Measurements from ENCODE around the gene RPA1.
"Not testable (repeated sequence)": the region's sequence is repeated elsewhere in the genome, so short reads cannot be mapped to it uniquely, and the experiment has no call there.

The RPA1 gene

GRCh38 chr17:1880851-1881630 lies 51.2 kb downstream of the RPA1 start:
- no peak for DNase-seq

DNA sequence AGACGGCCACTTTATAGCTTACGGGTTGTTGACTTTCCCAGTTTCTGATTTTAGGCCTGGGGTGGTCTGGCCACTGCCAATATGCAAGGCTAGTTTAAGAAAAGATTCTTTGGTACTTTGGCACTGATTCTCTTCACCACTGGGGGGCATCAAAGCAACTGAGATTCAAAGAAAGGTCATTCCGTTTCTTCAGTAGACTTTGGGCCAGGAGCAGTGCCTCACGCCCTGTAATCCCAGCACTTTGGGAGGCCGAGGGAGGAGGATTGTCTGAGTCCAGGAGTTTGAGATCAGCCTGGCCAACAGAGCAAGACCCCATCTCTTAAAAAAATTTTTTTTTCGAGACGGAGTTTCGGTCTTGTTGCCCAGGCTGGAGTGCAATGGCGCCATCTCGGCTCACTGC lies 53.0 kb downstream of the RPA1 start:
- DNase-seq, result no peak

- no peak for DNase-seq
Measured at GRCh38 chr17:1883536-1883935, 53.7 kb downstream of the RPA1 start.

- no peak for DNase-seq
Measured at GRCh38 chr17:1888741-1889140, 58.9 kb downstream of the RPA1 start.

GRCh38 chr17:1890758-1891450 lies 61.1 kb downstream of the RPA1 start:
- peak; percentile 45 for DNase-seq

DNA sequence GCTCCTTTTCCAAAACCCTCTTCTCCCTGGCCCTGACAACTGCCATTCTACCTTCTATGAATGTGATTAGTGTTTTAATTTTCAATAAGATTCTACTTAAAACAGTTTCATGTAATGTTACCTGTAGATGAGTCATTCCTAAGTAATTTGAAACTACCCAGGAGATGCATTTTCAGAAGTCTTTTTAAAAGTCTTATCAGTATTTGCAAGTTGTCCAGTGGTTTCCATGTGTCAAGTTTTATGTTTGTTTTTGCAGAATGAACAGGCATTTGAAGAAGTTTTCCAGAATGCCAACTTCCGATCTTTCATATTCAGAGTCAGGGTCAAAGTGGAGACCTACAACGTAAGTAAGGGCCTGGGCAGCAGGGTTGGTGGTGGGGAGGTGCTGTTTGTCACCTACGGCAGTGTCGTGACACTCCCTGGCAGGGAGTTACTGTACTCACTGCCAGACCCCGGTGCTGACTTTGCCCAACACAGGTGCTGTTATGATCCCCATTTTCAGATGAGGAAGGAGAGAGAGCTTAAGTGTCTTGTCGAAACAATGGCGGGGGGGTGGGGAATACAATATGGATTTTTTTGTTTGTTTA lies 65.0 kb downstream of the RPA1 start:
- no peak for DNase-seq

DNA sequence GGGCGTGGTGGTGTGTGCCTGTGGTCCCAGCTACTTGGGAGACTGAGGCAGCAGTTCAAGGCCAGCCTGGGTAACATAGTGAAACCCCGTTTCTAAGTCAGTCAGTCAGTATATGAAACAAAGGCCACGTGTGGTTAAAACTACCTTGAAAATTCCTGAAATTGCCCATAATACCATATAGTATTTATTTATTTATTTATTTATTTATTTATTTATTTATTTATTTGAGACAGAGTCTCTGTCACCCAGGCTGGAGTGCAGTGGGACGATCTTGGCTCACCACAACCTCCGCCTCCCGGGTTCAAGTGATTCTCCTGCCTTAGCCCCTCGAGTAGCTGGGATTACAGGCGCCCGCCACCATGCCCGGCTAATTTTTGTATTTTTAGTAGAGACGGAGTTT lies 65.7 kb downstream of the RPA1 start:
- not testable (repeated sequence) for DNase-seq

GRCh38 chr17:1896243-1897104 lies 66.7 kb downstream of the RPA1 start:
- no peak for DNase-seq

DNA sequence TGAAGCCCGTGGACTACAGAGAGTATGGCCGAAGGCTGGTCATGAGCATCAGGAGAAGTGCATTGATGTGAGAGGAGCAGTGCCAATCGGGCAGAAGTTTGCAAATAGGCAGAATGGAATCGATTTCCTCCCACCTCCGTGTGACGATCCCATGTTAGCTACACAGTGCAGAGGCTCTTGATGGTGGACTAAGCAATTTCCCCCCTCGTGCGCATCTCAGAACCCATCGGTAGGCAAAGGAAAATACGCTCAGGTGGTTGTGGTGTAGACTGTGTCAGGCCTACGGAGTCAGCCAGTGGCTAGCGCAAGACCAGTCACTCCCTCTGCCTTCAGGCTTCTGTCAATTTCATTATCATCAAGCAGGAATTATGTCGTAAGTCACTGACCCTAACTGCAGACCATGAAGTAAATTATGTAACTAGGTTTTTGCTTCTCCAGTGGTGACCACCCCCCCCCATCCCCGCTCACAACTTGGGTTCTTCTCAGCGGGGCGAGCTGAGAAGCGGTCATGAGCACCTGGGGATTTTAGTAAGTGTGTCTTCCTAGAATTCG lies 67.4 kb downstream of the RPA1 start:
- no peak for DNase-seq

DNA sequence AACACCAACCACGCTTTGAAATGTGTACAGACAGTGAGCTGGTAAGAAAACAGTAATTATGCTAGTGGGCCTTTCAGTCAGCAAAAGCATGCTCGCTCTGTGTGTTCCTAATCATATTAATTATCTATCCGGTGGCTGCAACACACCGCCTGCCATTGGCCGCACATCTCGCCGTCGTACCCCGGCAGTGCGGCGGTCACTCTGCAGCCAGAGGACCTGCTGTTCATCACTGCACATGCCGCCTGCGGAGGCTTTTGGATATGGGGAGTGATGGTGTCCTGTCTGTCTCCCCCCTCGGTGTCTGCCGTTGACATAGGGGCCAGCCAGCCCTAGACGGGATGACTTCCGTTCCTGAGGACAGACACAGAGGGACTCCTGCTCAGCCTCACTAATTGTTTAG lies 68.5 kb downstream of the RPA1 start:
- no peak for DNase-seq

DNA sequence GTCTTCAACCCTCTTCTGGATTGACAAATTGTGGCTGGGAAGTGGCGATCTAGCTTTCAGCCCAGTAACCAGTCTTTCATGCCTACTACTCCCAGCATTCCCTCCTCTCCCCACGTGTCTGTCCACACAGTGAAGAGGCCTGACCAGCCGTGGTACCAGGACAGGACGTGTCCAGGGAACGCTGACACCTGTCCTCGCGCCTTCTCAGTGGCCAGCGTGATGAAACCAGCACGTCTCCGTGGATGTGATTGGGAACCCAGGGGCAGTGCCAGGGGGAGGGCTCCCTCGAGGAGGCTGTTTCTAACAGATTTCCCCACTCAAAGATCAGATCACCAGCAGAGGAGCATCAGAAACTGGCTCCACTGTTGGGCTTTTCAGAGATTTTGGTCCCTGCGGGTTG lies 69.1 kb downstream of the RPA1 start:
- no peak for DNase-seq

GRCh38 chr17:1899403-1900000 lies 69.7 kb downstream of the RPA1 start:
- DNase-seq, result no peak

DNA sequence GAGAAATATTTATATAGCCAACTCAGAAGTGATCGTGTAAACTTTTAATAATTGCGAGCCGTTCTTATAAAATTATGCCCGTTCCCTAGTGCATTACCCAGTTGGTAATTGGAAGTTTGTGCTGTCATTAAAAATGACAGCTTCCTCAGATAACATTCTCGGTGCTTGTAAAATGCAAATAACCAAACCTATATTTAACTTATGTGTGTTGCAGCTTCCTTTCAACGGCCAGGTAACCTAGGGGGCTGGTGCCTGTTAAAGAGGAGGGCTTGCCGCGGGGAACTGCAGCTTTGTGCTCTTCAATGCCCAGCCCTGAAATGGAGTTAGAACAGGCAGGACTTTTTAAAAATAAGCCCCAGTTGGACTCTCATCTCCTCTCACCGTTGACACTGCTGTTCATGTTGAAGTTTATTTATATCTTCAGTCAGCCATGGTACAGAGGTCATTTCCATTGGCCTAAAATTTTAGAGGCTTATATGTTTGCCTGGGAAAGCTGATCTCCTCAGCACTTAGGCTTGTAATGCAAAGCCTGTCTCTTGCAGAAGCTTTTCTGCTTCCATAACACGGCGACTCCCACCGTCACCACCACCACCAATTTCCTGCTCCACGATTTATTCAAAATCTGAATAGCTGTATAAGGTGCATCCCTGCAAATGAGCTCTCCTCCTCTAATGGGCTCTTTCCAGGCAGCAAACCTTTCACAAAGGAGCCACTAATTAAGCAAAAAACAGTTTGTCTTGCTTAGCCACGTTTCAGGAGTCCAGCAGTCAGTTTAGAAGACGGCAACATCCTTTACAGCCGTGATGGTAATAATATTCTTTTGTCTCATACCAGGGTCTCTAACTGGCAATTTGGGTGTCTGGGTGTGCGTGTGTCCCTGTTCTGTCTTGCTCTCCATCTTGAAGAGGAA lies 74.7 kb downstream of the RPA1 start:
- no peak for DNase-seq

DNA sequence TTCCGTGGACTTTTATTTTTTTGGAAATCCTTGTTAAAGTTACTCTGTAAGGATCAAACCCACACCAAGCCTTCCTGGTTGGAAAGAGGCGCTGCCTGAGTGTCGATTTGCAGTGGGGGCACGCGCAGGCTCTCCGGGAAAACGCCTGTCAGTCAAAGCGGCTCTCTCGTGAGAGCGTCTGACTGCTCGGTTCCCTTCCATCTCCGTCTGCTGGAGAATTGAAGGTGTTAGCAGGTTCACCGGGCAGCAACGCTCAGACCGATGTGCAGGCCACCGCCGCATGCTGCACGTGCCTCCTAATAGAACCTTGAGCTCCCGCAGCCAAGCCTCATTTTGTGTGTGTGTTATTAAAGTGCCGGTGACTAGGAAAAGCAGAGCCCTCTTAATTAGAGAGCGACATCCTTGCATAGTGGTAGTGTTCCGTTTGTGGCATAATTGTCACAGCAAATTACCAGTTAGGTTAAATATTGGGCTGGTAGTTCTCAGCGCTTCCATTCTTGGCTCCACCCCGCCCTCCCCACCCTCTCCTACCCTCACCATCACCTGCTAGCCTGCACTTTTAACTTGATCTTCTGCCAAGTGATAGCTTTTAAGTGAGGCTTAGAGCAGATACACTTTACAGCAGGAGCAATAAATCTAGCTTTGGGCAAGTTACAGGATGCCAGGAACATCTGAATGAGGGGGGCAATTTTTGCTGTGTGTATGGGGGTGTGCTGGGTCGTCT lies 75.5 kb downstream of the RPA1 start:
- DNase-seq, result no peak

GRCh38 chr17:1906662-1907101 lies 76.9 kb downstream of the RPA1 start:
- no peak for DNase-seq

- DNase-seq, result no peak
Measured at GRCh38 chr17:1907216-1907631, 77.4 kb downstream of the RPA1 start.

GRCh38 chr17:1907909-1908698 lies 78.3 kb downstream of the RPA1 start:
- peak; percentile 65 for DNase-seq

- peak; percentile 64 for DNase-seq
Measured at GRCh38 chr17:1908699-1909309, 79.0 kb downstream of the RPA1 start.

DNA sequence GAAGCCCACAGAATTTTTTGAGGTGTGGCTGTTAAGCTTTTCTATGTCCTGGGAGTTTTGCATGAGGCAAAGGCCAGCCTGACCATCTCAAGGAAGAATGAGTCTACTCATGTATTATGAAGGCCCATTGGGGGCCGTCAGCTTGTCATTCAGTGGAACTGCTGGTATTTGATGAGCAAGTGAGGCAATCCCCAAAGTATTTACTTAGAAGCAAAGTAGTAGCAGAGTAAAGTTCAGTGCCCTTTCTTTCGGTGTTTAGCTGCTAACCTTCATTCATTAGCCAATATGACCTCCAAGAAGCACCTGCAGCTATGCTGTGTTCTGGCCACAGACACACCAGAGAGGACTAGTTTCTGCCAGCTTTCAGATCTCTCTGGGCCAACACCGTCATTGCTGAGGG lies 80.2 kb downstream of the RPA1 start:
- no peak for DNase-seq
